Mesenchymal stem cell (in vitro differentiated cells and primary cell): ENCODE measurements around the gene PCDHB12.
"Not testable (repeated sequence)": the region's sequence is repeated elsewhere in the genome, so short reads cannot be mapped to it uniquely, and the experiment has no call there.

Experiments
- DNase-seq: peaks from one replicate; pipeline ENCODE4 v3.0.0-alpha.2; 2013
- H2AFZ ChIP-seq: one replicate; pipeline ENCODE4 v1.6.1; 2013; ENCODE audit warnings: low read depth, mild to moderate bottlenecking, control low read depth, inconsistent platforms, low read length, moderate library complexity
- H2AK5ac ChIP-seq: 2 replicates; pipeline ENCODE4 v1.6.1; 2013; ENCODE audit warnings: low read length, moderate library complexity, mild to moderate bottlenecking, inconsistent platforms; ENCODE audit not compliant: severe bottlenecking
- H2BK120ac ChIP-seq: one replicate; pipeline ENCODE4 v1.6.1; 2013; ENCODE audit warnings: low read depth, mild to moderate bottlenecking, inconsistent platforms, low read length, moderate library complexity
- H2BK12ac ChIP-seq, 2 experiments: one replicate each; pipeline ENCODE4 v1.6.1; 2013; ENCODE audit warnings: inconsistent platforms in 2 of 2, low read length in 2 of 2, mild to moderate bottlenecking in 2 of 2, moderate library complexity in 2 of 2, control low read depth in 1 of 2
- H2BK15ac ChIP-seq: one replicate; pipeline ENCODE4 v1.6.1; 2013; ENCODE audit warnings: mild to moderate bottlenecking, low read depth, inconsistent platforms; ENCODE audit not compliant: poor library complexity, severe bottlenecking
- H2BK5ac ChIP-seq: 2 replicates; pipeline ENCODE4 v1.6.1; 2013; ENCODE audit warnings: low read depth, mild to moderate bottlenecking, low read length, control low read depth, inconsistent platforms; ENCODE audit not compliant: poor library complexity, severe bottlenecking
- H3K14ac ChIP-seq, 2 experiments: one replicate each; pipeline ENCODE4 v1.6.1; 2013; ENCODE audit warnings: inconsistent platforms in 2 of 2, low read length in 2 of 2, control low read depth in 1 of 2, mild to moderate bottlenecking in 1 of 2, moderate library complexity in 1 of 2
- H3K18ac ChIP-seq, 2 experiments: one replicate each; pipeline ENCODE4 v1.6.1; 2013; ENCODE audit warnings: inconsistent platforms in 2 of 2, low read length in 2 of 2, control low read depth in 1 of 2, low read depth in 1 of 2, mild to moderate bottlenecking in 1 of 2
- H3K23ac ChIP-seq, 2 experiments: one replicate each; pipeline ENCODE4 v1.6.1; 2013; ENCODE audit warnings: inconsistent platforms in 2 of 2, low read length in 2 of 2, mild to moderate bottlenecking in 2 of 2, moderate library complexity in 2 of 2, control low read depth in 1 of 2
- H3K27ac ChIP-seq: 2 replicates; pipeline ENCODE4 v1.5.1; 2013; ENCODE audit warnings: mild to moderate bottlenecking, moderate library complexity, low read length, control low read depth, inconsistent platforms; ENCODE audit not compliant: poor library complexity, severe bottlenecking
- H3K27me3 ChIP-seq, 2 experiments: 2 replicates each; pipeline versions ENCODE4 v1.6.1 to v1.7.0; 2013; ENCODE audit warnings: low read length in 2 of 2, mild to moderate bottlenecking in 2 of 2, moderate library complexity in 2 of 2, control low read depth in 1 of 2, inconsistent platforms in 1 of 2; ENCODE audit not compliant: control insufficient read depth in 1 of 2, insufficient read depth in 1 of 2
- H3K36me3 ChIP-seq, 2 experiments: 2 replicates each; pipeline versions ENCODE4 v1.6.1 to v1.7.0; 2013; ENCODE audit warnings: low read length in 2 of 2, control low read depth in 1 of 2, inconsistent platforms in 1 of 2, low read depth in 1 of 2, mild to moderate bottlenecking in 1 of 2; ENCODE audit not compliant: insufficient read depth in 2 of 2, control insufficient read depth in 1 of 2
- H3K4ac ChIP-seq, 2 experiments: one replicate each; pipeline ENCODE4 v1.6.1; 2013; ENCODE audit warnings: inconsistent platforms in 2 of 2, low read length in 2 of 2, mild to moderate bottlenecking in 2 of 2, moderate library complexity in 2 of 2, control low read depth in 1 of 2, low read depth in 1 of 2
- H3K4me1 ChIP-seq: 2 replicates; pipeline ENCODE4 v1.6.1; 2013; ENCODE audit warnings: low read depth, low read length, control low read depth; ENCODE audit not compliant: control insufficient read depth, insufficient read depth
- H3K4me2 ChIP-seq: 2 replicates; pipeline ENCODE4 v1.6.1; 2013; ENCODE audit warnings: low read length, mild to moderate bottlenecking, inconsistent platforms; ENCODE audit not compliant: poor library complexity, severe bottlenecking
- H3K4me3 ChIP-seq, 2 experiments: 2 replicates each; pipeline versions ENCODE4 v1.5.1 to v1.7.0; 2013; ENCODE audit warnings: low read length in 2 of 2, mild to moderate bottlenecking in 2 of 2, control low read depth in 1 of 2, low read depth in 1 of 2; ENCODE audit not compliant: insufficient read depth in 1 of 2
- H3K79me1 ChIP-seq: replicated peaks from 2 replicates; pipeline ENCODE4 v1.6.1; 2013; ENCODE audit warnings: mild to moderate bottlenecking, control low read depth, low read length, inconsistent platforms; ENCODE audit not compliant: poor library complexity, severe bottlenecking
- H3K9ac ChIP-seq: 2 replicates; pipeline ENCODE4 v1.7.0; 2013; ENCODE audit warnings: mild to moderate bottlenecking, low read length, moderate library complexity
- H3K9me3 ChIP-seq: 2 replicates; pipeline ENCODE4 v1.7.0; 2013; ENCODE audit warnings: mild to moderate bottlenecking, low read length; ENCODE audit not compliant: control insufficient read depth
- H4K8ac ChIP-seq: one replicate; pipeline ENCODE4 v1.6.1; 2013; ENCODE audit warnings: inconsistent platforms, mild to moderate bottlenecking, low read length, moderate library complexity
- H4K91ac ChIP-seq: one replicate; pipeline ENCODE4 v1.6.1; 2013; ENCODE audit warnings: mild to moderate bottlenecking, low read length, inconsistent platforms
- WGBS: methylation state at CpG from one replicate; pipeline ENCODE4 v1.1.7; 2013; ENCODE audit warnings: mixed read lengths; 5-methylcytosine and 5-hydroxymethylcytosine counted together

PCDHB12 gene

DNA sequence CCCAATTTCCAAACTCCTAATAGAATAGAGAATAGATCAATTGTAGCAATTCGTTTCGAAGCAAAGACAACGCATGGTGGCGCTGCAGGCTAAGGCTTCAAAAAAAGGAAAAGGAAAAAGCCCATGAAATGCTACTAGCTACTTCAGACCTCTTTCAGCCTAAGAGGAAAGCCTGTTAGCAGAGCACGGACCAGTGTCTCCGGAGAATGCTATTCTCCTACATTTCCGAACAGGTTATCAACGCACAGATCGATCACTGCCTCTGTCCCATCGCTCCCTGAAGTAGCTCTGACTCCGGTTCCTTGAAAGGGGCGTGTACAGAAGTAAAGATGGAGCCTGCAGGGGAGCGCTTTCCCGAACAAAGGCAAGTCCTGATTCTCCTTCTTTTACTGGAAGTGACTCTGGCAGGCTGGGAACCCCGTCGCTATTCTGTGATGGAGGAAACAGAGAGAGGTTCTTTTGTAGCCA, 36.8 kb downstream of the PCDHB12 start, which contains the start of gene PCDHB15:
Gene PCDHB15, plus strand, starts transcription at position 146 of the 468 bp plus-strand sequence. Its CDS starts 184 bp downstream, at position 330.
- no peak within 1 kb of the TSS for H4K8ac ChIP-seq
- no peak within 1 kb of the TSS for H2BK5ac ChIP-seq
- no peak within 1 kb of the TSS for H2BK120ac ChIP-seq
- H2AFZ ChIP-seq, result no peak within 1 kb of the TSS
- no peak within 1 kb of the TSS for H4K91ac ChIP-seq
- H3K27me3 ChIP-seq, result no peaks in the 10 kb centered on the region
- H2BK12ac ChIP-seq, result no peak within 1 kb of the TSS
- H3K27ac ChIP-seq, result no peak within 1 kb of the TSS
- no peak within 1 kb of the TSS for H3K23ac ChIP-seq
- H3K9ac ChIP-seq, result no peak within 1 kb of the TSS
- H3K14ac ChIP-seq, result no peak within 1 kb of the TSS
- peaks cover 95% of the 10 kb centered on the region for H3K9me3 ChIP-seq
- no peak within 1 kb of the TSS for H3K4ac ChIP-seq
- no peak within 1 kb of the TSS for H2AK5ac ChIP-seq
- WGBS, result 39% methylated on average over 16 of the region's 16 CpGs
- H3K18ac ChIP-seq, result no peak within 1 kb of the TSS
- H2BK15ac ChIP-seq, result no peak within 1 kb of the TSS
- H3K79me1 ChIP-seq, result no peaks in the 10 kb centered on the region
- DNase-seq, result peak; percentile 4
- H3K36me3 ChIP-seq, result peaks cover 0 to 9% of the 10 kb centered on the region in 2 experiments
- no peak within 1 kb of the TSS for H3K4me2 ChIP-seq
- no peaks in the 10 kb centered on the region for H3K4me1 ChIP-seq
- peak within 1 kb of the TSS in 1 of 2 experiments; percentile 53 for H3K4me3 ChIP-seq

DNA sequence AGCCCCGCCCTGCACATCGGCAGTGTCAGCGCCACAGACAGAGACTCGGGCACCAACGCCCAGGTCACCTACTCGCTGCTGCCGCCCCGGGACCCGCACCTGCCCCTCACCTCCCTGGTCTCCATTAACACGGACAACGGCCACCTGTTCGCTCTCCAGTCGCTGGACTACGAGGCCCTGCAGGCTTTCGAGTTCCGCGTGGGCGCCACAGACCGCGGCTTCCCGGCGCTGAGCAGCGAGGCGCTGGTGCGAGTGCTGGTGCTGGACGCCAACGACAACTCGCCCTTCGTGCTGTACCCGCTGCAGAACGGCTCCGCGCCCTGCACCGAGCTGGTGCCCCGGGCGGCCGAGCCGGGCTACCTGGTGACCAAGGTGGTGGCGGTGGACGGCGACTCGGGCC, 38.5 kb downstream of the PCDHB12 start:
- WGBS, result 85% methylated on average over 8 of the region's 42 CpGs
- not testable (repeated sequence) for H3K27ac ChIP-seq, H2AK5ac ChIP-seq, H3K4me1 ChIP-seq, H4K8ac ChIP-seq, H3K4ac ChIP-seq, H3K27me3 ChIP-seq, H3K14ac ChIP-seq, H3K36me3 ChIP-seq, H3K9ac ChIP-seq, H2AFZ ChIP-seq, DNase-seq, H2BK5ac ChIP-seq, H2BK12ac ChIP-seq, H3K18ac ChIP-seq, H3K4me2 ChIP-seq, H4K91ac ChIP-seq, H3K79me1 ChIP-seq, H2BK120ac ChIP-seq, H2BK15ac ChIP-seq, H3K4me3 ChIP-seq, H3K23ac ChIP-seq
- H3K9me3 ChIP-seq, result peaks cover 95% of the 10 kb centered on the region

DNA sequence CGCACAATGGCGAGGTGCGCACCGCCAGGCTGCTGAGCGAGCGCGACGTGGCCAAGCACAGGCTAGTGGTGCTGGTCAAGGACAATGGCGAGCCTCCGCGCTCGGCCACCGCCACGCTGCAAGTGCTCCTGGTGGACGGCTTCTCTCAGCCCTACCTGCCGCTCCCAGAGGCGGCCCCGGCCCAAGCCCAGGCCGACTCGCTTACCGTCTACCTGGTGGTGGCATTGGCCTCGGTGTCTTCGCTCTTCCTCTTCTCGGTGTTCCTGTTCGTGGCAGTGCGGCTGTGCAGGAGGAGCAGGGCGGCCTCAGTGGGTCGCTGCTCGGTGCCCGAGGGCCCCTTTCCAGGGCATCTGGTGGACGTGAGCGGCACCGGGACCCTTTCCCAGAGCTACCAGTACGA, 38.9 kb downstream of the PCDHB12 start:
- not testable (repeated sequence) for H3K27ac ChIP-seq, H3K79me1 ChIP-seq, H2BK120ac ChIP-seq, H3K23ac ChIP-seq, H4K8ac ChIP-seq, H2BK5ac ChIP-seq, H3K4me1 ChIP-seq, H3K4me2 ChIP-seq, DNase-seq, H2BK15ac ChIP-seq, H2BK12ac ChIP-seq, H3K18ac ChIP-seq, H3K36me3 ChIP-seq, H4K91ac ChIP-seq, H3K4ac ChIP-seq, H2AFZ ChIP-seq, H3K9ac ChIP-seq, H3K27me3 ChIP-seq, H3K14ac ChIP-seq, H2AK5ac ChIP-seq
- H3K4me3 ChIP-seq, result peak overlapping the region in 1 of 2 experiments; percentile 24
- peaks cover 95% of the 10 kb centered on the region for H3K9me3 ChIP-seq
- WGBS, result 95% methylated on average over 33 of the region's 34 CpGs

DNA sequence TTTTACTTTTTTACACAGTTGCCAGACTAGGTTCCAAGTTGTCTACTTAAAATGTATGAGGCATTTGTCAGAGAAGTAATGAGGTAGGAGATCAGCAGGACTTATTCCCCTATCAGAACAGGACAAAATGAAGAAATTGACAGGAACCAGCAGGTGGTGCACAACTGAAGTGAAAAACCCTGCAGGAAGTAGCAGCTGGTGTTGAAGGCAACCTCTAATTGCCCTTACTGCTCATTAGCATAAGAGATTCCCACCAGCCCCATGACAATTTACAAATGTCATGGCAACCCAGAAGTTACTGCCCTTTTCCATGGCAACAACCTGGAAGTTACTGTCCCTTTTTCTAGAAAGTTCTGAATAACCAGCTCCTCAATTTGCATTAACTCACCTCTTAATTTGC, 42.1 kb downstream of the PCDHB12 start:
- H4K8ac ChIP-seq, result no peak overlapping the region
- no peak overlapping the region for H2AK5ac ChIP-seq
- H3K36me3 ChIP-seq, result peaks cover 0 to 5% of the 10 kb centered on the region in 2 experiments
- H4K91ac ChIP-seq, result no peak overlapping the region
- no peaks in the 10 kb centered on the region for H3K79me1 ChIP-seq
- H3K9ac ChIP-seq, result no peak overlapping the region
- H3K27ac ChIP-seq, result no peak overlapping the region
- H3K4me1 ChIP-seq, result no peaks in the 10 kb centered on the region
- H2BK15ac ChIP-seq, result no peak overlapping the region
- H2AFZ ChIP-seq, result no peak overlapping the region
- H3K23ac ChIP-seq, result no peak overlapping the region
- no peak overlapping the region for H3K18ac ChIP-seq
- no peaks in the 10 kb centered on the region for H3K27me3 ChIP-seq
- no peak for DNase-seq
- H3K4ac ChIP-seq, result no peak overlapping the region
- no peak overlapping the region for H3K14ac ChIP-seq
- H2BK12ac ChIP-seq, result no peak overlapping the region
- no peak overlapping the region for H2BK5ac ChIP-seq
- H3K4me3 ChIP-seq, result no peak overlapping the region
- no peak overlapping the region for H3K4me2 ChIP-seq
- H3K9me3 ChIP-seq, result peaks cover 95% of the 10 kb centered on the region
- H2BK120ac ChIP-seq, result no peak overlapping the region
